Hepatic stellate cell (primary cell): Measurements from ENCODE around the gene TECTB.
"Not testable (repeated sequence)": the region's sequence is repeated elsewhere in the genome, so short reads cannot be mapped to it uniquely, and the experiment has no call there.

Source experiments
- DNase-seq: peaks from one replicate; pipeline ENCODE4 v3.0.0; 2011; ENCODE audit warnings: low spot score

The TECTB gene

GRCh38 chr10:112283100-112283499 lies at the start of gene TECTB:
Gene TECTB (plus strand): TSS chr10:112283400. CDS start chr10:112283735, 335 bp downstream.
- no peak for DNase-seq

DNA sequence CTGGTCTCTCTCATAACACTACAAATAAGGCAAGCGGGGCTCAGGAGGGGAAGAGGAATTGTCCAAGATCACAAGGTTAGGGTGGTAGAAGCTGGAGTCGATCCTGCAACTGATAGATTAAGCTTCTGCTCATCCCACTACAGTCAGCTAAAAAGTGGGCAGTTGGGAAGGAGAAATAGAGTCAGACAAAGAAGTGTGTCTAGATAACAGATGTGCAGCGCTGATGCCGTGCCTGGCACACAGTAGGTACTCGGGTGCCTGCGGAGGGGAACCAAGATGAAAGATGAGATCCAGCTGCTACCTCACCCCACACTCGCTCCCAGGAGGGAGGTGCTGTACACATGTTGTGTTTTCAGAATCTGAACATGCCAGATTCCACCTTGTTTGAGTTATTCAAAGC lies 48.1 kb upstream of the TECTB start:
- no peak for DNase-seq

- DNase-seq = no peak
Measured at GRCh38 chr10:112235920-112236319, 47.3 kb upstream of the TECTB start.

DNA sequence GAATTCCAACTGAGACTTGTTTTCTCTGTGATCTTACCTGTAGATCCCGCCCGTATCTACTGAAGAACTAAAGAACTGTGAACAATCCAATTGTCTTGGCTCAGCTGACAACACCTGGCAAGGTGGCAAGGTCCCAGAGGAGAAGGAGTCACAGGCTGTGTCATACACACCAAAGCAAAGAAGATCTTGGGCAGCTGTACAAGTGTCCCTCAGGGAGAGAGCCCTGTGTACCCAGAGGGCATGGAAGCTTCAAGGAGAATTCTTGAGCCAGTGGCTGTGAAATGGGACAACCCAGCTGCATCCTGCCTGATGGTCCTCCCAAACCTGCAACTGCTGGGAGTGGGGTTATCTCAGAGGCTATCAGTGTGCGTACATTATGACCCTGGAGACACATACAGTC lies 46.7 kb upstream of the TECTB start:
- DNase-seq = no peak

- DNase-seq = no peak
Measured at GRCh38 chr10:112239347-112239746, 43.9 kb upstream of the TECTB start.

DNA sequence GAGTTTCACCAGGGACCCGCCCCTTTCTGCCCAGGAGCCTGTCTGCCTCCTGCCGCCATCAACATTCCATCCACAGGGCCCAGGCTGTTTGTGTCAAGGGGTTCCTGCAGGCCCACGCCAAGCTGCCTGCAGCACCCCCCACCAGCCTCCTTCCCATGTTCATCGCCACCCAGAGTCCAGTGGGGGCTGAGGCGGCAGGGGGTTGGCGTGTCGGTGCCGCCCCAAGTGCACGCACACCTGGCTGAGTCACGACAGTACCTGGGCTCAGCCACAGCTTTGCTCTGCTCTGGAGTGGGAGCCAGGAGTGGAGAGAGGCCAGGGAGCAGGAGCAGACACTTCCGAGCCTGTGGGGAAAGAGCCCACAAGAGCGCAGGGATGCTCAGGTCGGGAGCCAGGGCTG lies 42.8 kb upstream of the TECTB start:
- DNase-seq = no peak

DNA sequence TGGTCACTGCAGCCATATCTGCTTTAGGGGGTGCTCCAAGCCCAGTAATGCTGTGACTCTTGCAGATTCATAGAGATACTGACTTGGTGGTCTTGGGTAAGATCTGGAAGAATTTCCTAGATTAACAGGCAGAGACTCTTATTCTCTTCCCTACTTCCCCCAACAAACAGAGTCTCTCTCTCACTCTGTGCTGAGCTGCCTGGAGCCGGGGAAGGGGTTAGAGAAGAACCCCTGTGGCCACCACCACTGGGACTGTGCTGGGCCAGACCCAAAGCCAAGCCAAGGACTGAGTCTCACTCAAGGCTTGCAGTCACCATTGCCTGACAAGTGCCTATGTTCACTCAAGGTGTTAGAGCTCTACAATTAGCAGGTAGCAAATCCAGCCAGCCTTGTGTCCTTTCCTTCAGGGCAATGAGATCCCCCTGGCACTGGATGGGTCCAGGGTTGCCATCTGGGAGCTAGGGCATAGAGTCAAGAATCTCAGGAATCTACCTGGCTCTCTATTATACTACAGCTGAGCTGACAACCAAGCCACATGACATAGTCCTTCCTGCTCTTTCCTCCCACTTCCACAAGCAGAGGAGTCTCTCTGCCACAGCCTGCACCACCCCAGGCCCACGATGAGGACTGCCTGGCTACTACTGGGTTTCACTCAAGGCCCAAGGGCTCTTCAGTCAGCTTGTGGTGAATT lies 41.4 kb upstream of the TECTB start:
- DNase-seq = no peak

DNA sequence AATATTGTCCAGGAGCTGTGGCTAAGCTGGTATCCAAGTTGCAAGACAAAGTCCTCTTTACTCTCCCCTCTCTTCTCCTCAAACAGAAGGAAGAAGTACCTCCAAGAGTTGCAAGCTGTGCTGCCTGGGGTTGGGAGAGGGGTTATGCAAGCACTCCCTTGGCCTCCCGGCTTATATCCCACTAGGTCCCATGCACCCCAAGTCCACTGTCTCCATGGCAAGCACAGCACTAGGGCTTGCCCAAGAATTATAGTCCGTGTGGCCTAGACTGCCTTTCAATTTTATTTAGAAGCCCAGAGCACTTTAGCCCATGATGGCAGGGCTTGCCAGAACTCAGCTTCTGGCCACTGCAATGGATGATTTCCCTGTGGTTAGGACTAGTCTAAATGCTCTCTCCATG lies 40.4 kb upstream of the TECTB start:
- no peak for DNase-seq

GRCh38 chr10:112243713-112244112 lies 39.5 kb upstream of the TECTB start:
- DNase-seq = no peak

DNA sequence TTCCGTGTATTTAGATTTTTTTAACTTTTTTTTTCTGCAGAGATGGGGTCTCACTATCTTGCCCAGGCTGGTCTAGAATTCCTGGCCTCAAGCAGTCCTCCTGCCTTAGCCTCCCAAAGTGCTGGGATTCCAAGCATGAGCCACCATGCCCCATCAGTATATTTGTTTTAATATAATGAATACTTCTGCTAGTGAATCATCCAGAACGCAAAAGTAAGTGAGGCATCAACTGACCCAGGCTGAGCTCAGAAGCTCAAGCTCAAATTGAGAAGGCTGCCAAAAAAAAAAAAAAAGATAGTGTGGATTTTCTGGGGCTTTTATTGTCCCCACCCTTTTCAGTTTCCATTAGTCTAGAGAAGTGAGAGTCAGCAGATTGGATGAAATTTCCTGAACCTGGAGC lies 39.0 kb upstream of the TECTB start:
- DNase-seq = no peak

DNA sequence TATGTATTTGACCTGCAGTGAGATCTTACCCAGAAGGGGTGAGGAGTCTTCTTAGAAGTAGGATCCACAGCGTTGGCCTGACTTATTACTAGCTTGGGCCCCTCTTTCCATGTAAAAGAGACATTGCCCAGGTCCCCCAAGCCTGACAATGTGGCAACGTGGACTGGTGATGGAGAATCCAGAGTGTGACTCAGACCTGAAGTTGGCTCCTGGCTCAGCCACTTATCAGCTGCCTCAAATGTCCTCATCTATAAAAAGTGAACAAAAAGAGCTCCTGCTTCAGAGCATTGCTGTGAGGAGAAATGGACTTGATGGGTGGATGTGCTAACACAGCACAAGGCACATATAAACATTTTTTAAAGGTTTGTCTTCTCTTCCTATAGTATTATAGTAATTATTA lies 35.4 kb upstream of the TECTB start:
- DNase-seq = no peak

DNA sequence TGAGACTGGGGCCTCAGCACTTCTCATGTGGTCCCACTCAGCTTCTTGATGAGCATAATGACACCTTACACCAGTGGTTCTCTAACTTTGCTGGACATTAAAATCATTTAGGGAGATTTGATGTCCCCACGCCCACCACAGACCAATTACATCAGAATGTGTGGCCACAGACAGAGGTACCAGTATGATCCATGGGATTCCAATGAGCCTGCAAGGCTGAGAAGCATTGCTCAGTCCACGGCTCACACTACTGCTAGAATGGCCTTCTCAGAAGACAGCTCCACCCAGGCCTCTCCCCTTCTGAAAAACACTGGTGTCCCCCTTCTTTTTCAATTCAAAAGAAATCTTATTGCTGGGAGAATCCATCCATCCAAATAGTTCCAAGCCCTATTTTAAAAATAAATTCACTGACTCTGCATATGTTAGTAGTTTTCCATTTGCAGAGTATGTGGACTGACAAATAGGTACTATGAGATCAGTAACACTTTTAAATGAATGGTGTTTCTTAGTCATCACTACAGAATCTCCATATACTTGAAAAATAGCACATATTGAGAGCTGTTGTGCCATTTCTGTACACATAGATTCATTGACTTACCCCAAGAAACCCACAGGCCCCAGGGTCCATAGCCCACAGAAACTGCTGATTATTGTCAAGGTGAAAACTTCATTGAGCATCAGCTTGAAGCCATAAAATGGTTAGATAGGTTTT lies 34.5 kb upstream of the TECTB start:
- DNase-seq = no peak

- no peak for DNase-seq
Measured at GRCh38 chr10:112249722-112250121, 33.5 kb upstream of the TECTB start.

GRCh38 chr10:112250555-112250954 lies 32.6 kb upstream of the TECTB start:
- DNase-seq = no peak

DNA sequence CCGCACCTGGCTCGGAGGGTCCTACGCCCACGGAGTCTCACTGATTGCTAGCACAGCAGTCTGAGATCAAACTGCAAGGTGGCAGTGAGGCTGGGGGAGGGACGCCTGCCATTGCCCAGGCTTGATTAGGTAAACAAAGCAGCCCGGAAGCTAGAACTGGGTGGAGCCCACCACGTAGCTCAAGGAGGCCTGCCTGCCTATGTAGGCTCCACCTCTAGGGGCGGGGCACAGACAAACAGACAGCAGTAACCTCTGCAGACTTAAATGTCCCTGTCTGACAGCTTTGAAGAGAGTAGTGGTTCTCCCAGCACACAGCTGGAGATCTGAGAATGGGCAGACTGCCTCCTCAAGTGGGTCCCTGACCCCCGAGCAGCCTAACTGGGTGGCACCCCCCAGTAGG lies 32.0 kb upstream of the TECTB start:
- not testable (repeated sequence) for DNase-seq

GRCh38 chr10:112258407-112258806 lies 24.8 kb upstream of the TECTB start:
- DNase-seq = no peak

DNA sequence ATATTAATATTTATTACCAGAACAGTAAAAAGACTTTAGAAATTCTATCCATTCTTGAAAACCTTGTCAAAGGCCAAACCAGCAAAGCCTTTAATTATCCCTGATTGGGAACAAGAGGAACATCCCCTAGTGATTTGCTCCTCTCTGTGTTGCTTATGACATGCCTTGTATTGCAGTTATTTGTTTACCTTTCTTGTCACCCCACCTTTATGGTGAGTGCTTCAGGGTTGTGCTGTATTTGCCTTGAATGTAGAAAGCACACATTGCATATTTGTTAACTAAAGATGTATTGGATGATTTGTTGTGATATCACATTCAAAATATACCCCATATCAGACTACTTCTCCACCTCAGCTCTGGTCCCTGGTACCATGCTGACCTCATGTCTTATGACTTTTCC lies 23.5 kb upstream of the TECTB start:
- DNase-seq = no peak

DNA sequence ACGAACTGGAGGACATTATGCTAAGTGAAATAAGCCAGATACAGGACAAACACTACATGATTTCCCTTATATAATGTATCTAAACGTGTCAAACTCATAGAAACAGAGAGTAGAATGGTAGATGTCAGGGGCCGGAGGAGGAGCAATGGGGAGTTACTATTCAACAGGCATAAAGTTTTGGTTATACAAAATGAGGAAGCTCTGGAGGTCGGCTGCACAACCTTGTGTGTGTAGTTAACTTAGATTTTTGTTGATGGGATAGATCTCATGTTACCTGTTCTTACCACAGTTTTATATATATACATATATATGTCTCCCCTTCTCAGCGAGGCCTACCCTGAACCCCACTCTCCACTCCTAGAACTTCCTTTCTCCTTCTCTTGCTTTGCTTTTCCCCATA lies 22.4 kb upstream of the TECTB start:
- no peak for DNase-seq

DNA sequence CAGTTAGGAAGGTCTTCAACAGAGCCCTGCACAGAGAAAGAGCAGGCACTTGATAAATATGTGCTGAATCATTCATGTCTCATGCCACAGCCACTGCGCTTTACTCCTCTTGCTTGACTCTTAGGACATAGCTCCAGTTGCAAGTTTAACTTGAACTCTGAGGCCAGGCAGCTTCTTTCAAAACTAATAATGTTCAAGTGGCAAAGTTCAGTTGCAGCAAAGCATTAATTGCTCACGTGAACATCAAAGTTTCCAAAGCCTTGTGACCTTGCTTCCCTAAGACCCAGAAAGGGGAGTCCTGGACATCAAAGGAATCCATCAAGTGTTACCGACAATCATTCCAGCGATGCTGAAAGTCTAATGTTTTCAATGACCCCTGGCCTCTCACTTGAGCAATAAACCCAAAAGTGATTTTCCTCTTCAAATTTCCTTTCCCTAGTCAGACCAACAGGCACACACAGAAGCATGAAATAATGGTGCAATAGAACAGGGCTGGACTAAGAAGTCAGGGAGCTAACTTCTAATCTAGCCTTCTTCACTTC lies 21.8 kb upstream of the TECTB start:
- DNase-seq = no peak

GRCh38 chr10:112262546-112262945 lies 20.7 kb upstream of the TECTB start:
- DNase-seq = no peak

GRCh38 chr10:112265745-112266144 lies 17.5 kb upstream of the TECTB start:
- no peak for DNase-seq

- no peak for DNase-seq
Measured at GRCh38 chr10:112269266-112269665, 13.9 kb upstream of the TECTB start.

DNA sequence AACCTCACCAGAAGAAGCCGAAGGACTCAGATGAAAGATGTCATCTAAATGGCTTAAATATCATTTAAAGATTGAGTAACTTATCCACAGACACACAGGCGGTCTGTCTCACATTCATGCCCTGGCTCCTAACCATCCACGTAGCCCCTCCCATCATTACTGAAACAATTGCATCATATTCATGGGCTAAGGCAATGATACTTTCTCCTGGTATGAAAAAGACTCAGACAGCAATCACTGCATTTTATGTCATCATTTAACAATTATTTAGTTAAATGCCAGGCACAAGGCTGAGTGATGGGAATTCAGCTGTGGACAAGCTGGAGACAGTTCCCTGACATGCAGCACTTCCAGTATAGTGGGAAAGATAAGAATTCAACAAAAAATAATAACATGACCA lies 11.2 kb upstream of the TECTB start:
- no peak for DNase-seq

- DNase-seq = no peak
Measured at GRCh38 chr10:112274831-112275230, 8.4 kb upstream of the TECTB start.
